Parathyroid adenoma (tissue), 2 donors: Measurements from ENCODE around the gene HDAC9.

ENCODE experiments used
- H2AFZ ChIP-seq: fragments of 300-600 bp; sonication (generic); one replicate; pipeline ENCODE4 v1.7.0; 2017; ENCODE audit warnings: antibody characterized with exemption, mild to moderate bottlenecking
- H3K27ac ChIP-seq: fragments of 300-600 bp; sonication (generic); one replicate; pipeline ENCODE4 v1.7.0; 2017
- H3K27me3 ChIP-seq: fragments of 300-600 bp; sonication (generic); one replicate; pipeline ENCODE4 v1.7.0; 2017; ENCODE audit warnings: low read length; ENCODE audit not compliant: control insufficient read depth, insufficient read depth
- H3K36me3 ChIP-seq: fragments of 300-600 bp; sonication (generic); one replicate; pipeline ENCODE4 v1.7.0; 2017; ENCODE audit warnings: low read length; ENCODE audit not compliant: control insufficient read depth, insufficient read depth
- H3K4me1 ChIP-seq: fragments of 300-600 bp; sonication (generic); one replicate; pipeline ENCODE4 v1.7.0; 2017; ENCODE audit warnings: control low read depth
- H3K4me2 ChIP-seq: fragments of 300-600 bp; sonication (generic); one replicate; pipeline ENCODE4 v1.7.0; 2017; ENCODE audit warnings: low read length
- H3K4me3 ChIP-seq: fragments of 300-600 bp; sonication (generic); one replicate; pipeline ENCODE4 v1.7.0; 2017; ENCODE audit warnings: low read depth, low read length
- H3K79me2 ChIP-seq: fragments of 300-600 bp; sonication (generic); one replicate; pipeline ENCODE4 v1.7.0; 2017; ENCODE audit warnings: control low read depth
- H3K9ac ChIP-seq: fragments of 300-600 bp; sonication (generic); one replicate; pipeline ENCODE4 v1.7.0; 2017; ENCODE audit warnings: mild to moderate bottlenecking
- H3K9me3 ChIP-seq: fragments of 300-600 bp; sonication (generic); one replicate; pipeline ENCODE4 v1.7.0; 2017; ENCODE audit warnings: low read length; ENCODE audit not compliant: control insufficient read depth
- CTCF ChIP-seq: fragments of 300-600 bp; sonication (generic); IDR thresholded peaks from one replicate; pipeline ENCODE4 v1.7.0; 2017; ENCODE audit warnings: antibody characterized with exemption, mild to moderate bottlenecking
- donor health status: primary hyperparathyroidism.

Gene HDAC9

GRCh38 chr7:18496341-18496700 is 772 bp downstream of the HDAC9 start:
- no peak overlapping the region for H3K27ac ChIP-seq
- peak overlapping the region; percentile 48 for H2AFZ ChIP-seq
- no peak overlapping the region for H3K9ac ChIP-seq
- H3K27me3 ChIP-seq = no peaks in the 10 kb centered on the region
- peak overlapping the region; percentile 65 for H3K4me2 ChIP-seq
- H3K36me3 ChIP-seq = no peaks in the 10 kb centered on the region
- no peaks in the 10 kb centered on the region for H3K79me2 ChIP-seq
- H3K9me3 ChIP-seq = no peaks in the 10 kb centered on the region
- H3K4me1 ChIP-seq = no peaks in the 10 kb centered on the region
- no peak for TF ChIP-seq CTCF
- peak overlapping the region; percentile 47 for H3K4me3 ChIP-seq

- H3K79me2 ChIP-seq = no peaks in the 10 kb centered on the region
- no peaks in the 10 kb centered on the region for H3K4me1 ChIP-seq
- no peak overlapping the region for H3K27ac ChIP-seq
- TF ChIP-seq CTCF = no peak
- peak overlapping the region; percentile 20 for H3K4me2 ChIP-seq
- H3K27me3 ChIP-seq = no peaks in the 10 kb centered on the region
- H2AFZ ChIP-seq = no peak overlapping the region
- no peak overlapping the region for H3K4me3 ChIP-seq
- no peaks in the 10 kb centered on the region for H3K36me3 ChIP-seq
- H3K9ac ChIP-seq = no peak overlapping the region
- H3K9me3 ChIP-seq = no peaks in the 10 kb centered on the region
These were observed 1.5 kb downstream of the HDAC9 start for GRCh38 chr7:18497082-18497481.

- no peaks in the 10 kb centered on the region for H3K79me2 ChIP-seq
- H3K9me3 ChIP-seq = no peaks in the 10 kb centered on the region
- H3K27me3 ChIP-seq = no peaks in the 10 kb centered on the region
- no peaks in the 10 kb centered on the region for H3K36me3 ChIP-seq
- H3K4me3 ChIP-seq = no peak overlapping the region
- H3K4me2 ChIP-seq = no peak overlapping the region
- H3K4me1 ChIP-seq = no peaks in the 10 kb centered on the region
- H3K9ac ChIP-seq = no peak overlapping the region
- no peak overlapping the region for H3K27ac ChIP-seq
- no peak overlapping the region for H2AFZ ChIP-seq
- no peak for TF ChIP-seq CTCF
These were observed 2.3 kb downstream of the HDAC9 start for GRCh38 chr7:18497800-18498199.

- no peak for TF ChIP-seq CTCF
- Histone ChIP-seq H2AFZ (no peak overlapping the region), H3K27ac (no peak overlapping the region), H3K79me2 (no peaks in the 10 kb centered on the region), H3K4me1 (no peaks in the 10 kb centered on the region), H3K4me3 (no peak overlapping the region), H3K36me3 (no peaks in the 10 kb centered on the region), H3K9ac (no peak overlapping the region), H3K27me3 (no peaks in the 10 kb centered on the region), H3K9me3 (no peaks in the 10 kb centered on the region), H3K4me2 (no peak overlapping the region)
These were observed 2.8 kb downstream of the HDAC9 start for GRCh38 chr7:18498341-18498740.

GRCh38 chr7:18499407-18500177 is 4.0 kb downstream of the HDAC9 start:
- no peak for TF ChIP-seq CTCF
- H3K9ac ChIP-seq = no peak overlapping the region
- H3K4me1 ChIP-seq = no peaks in the 10 kb centered on the region
- H3K27me3 ChIP-seq = no peaks in the 10 kb centered on the region
- H3K27ac ChIP-seq = no peak overlapping the region
- no peak overlapping the region for H3K4me2 ChIP-seq
- no peaks in the 10 kb centered on the region for H3K9me3 ChIP-seq
- no peaks in the 10 kb centered on the region for H3K36me3 ChIP-seq
- no peak overlapping the region for H2AFZ ChIP-seq
- no peak overlapping the region for H3K4me3 ChIP-seq
- no peaks in the 10 kb centered on the region for H3K79me2 ChIP-seq
